ENCODE data around the gene KIAA1191. TPM values are rescaled to one million over a fixed set of nuclear protein-coding genes. Genes with fewer than 3 reads are reported as not detected.
"Not testable (repeated sequence)": the region's sequence is repeated elsewhere in the genome, so short reads cannot be mapped to it uniquely, and the experiment has no call there.

KIAA1191 gene, protein sequence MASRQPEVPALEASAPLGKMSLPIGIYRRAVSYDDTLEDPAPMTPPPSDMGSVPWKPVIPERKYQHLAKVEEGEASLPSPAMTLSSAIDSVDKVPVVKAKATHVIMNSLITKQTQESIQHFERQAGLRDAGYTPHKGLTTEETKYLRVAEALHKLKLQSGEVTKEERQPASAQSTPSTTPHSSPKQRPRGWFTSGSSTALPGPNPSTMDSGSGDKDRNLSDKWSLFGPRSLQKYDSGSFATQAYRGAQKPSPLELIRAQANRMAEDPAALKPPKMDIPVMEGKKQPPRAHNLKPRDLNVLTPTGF
- total RNA-seq = 71.6 and 101 TPM in 2 replicates

DNA sequence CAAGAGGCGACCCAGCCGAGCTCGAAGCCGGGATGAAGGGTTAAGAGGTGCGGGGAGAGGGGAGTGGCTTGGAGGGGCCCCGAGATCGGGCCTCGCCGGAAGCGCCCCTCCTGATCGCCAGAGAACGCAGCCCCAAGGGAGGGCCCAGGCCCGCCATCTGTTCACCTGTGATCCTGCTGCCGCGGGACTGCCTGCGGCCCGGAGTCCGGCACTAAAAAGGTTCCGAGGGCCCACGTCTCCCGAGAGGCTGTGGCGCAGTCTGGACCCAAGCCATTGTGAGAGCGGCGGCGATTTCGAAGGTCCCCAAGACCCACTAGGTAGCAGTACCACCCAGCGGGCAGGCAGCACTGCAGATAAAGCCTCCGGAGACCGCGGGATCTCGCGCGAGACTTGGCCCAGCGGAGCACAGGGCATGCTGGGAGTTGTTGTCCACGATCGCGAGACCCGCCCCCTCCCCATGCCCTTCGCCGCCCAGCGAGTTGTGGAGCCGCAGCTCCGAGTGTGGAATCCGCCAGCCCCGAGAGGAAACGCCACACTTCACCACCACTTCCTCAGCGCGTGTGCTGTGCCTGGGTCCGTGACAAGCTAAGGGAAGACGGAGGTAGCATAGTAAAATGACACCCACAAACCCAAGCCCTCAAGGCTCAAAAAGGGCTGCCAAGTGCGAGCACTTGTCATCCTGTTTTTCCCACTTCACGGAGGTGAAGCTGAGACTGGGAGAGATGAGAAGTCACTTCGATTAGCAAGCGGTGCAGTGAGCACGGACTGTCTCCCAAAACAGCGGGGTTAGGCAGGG, at the start of gene KIAA1191:
KIAA1191 (minus strand) TSS at position 328 of the 796 bp plus-strand sequence. CDS start 2,256 bp downstream, outside the sequence.
- peak; percentile 85 to 92 for DNase-seq (ENCODE audit: low read depth in 2 of 2)

DNA sequence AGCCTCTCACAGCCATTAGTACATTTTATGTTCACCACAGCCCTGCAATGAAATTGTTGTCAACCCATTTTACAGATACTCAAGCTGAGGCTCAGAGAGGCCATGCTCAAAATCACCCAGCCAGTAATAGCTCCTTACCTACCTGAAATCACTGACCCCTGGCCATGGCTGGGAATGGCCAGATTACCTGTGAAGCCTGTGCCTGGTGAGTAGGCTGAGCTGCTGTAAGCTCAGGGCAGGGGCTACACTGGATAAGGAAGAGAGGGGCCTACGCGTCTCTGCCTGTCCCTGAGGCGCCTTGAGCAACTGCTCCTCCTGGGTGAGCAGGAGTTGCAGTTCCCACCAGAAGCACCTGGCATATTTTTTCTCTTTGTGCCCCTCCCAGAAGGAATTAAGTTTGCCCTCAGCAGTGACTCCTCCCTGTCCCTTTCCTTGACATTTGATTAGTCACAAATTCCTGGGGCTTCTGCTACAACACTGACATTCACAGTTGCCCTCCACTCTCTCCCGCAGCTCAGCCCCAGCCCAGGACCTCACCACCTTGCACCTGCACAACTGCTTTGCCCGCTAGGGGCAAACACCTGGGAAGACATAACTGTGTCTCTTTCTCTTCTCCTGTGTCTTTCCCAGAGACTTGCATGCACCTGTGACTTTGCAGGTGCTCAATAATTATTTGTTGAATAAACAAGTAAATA, 49.1 kb upstream of the KIAA1191 start:
- no peak for DNase-seq (ENCODE audit: low read depth in 2 of 2)

DNA sequence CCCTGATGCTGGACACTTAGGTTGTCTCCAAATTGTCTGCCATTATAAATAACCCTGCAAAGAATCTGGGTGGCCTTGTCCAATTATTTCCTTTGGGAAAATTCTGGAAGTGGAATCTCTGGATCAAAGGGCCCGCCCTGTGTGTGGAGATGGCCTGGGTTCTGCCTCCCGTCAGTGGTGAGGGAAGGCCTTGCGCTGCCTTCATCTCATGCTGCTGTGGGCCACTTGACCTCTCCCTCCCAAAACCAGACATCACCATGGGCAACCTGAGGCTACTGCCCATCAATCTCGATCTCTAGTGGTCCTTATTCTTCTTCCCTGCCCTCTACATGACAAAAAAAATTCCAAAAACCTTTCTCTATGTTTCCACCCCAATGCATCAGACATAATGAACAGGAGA, 48.2 kb upstream of the KIAA1191 start:
- DNase-seq (ENCODE audit: low read depth in 2 of 2) = no peak

DNA sequence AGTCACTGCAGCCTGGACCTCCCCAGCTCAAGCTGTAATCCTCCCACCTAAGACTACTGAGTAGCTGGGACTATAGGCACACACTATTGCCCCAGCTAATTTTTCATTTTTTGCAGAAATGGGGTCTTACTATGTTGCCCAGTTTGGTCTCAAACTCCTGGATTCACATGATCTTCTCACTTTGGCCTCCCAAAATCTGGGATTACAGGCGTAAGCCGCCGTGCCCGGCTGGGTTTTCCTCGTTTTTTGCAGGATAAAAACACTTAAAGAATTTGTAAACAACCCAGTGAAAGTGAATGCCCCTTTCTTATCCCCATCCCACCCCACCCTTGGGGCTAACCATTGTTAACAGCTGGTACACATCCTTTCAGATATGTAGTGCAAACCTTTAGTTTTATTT, 47.0 kb upstream of the KIAA1191 start:
- no peak for DNase-seq (ENCODE audit: low read depth in 2 of 2)

DNA sequence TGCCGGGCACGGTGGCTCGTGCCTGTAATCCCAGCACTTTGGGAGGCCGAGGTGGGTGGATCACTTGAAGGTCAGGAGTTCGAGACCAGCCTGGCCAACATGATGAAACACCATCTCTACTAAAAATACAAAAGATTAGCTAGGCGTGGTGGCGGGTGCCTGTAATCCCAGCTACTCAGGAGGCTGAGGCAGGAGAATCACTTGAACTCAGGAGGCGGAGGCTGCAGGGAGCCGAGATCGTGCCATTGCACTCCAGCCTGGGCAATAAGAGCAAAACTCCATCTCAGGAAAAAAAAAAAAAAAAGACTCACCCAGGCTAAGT, 46.6 kb upstream of the KIAA1191 start:
- not testable (repeated sequence) for DNase-seq (ENCODE audit: low read depth in 2 of 2)

DNA sequence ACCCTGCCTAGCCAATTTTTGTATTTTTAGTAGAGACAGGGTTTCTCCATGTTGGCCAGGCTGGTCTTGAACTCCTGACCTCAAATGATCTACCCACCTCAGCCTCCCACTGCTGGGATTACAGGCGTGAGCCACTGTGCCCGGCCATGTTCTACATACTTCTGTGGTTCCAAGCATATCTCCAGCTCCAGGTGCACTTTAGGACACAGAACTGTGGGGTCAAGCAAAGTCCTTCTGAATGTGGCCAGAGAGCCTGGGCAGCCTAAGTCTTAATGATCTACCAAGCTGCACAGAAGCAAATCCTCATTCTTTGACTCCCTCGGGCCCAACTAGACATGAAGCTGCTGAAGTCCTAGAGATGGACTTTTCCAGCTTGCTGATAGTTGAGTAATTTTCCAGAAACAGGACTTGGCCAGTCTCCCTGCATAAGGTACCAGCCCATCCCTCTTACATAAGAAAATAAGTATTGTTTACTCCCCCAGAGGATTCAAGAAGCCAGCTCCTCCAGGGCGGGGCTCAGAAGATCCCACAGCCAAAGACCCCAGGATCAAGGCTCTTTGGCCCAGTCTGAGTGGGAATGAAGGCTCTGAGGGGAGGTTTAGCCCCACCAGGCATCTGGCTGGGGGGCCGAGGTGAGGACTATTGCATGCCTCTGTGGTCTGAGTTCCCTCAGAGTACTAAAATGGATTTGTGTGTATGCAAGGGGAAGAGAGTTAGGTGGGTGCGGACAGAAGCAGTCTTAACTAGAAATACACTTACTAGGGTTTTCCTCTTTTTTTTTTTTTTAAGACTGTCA, 46.1 kb upstream of the KIAA1191 start:
- DNase-seq (ENCODE audit: low read depth in 2 of 2) = no peak

DNA sequence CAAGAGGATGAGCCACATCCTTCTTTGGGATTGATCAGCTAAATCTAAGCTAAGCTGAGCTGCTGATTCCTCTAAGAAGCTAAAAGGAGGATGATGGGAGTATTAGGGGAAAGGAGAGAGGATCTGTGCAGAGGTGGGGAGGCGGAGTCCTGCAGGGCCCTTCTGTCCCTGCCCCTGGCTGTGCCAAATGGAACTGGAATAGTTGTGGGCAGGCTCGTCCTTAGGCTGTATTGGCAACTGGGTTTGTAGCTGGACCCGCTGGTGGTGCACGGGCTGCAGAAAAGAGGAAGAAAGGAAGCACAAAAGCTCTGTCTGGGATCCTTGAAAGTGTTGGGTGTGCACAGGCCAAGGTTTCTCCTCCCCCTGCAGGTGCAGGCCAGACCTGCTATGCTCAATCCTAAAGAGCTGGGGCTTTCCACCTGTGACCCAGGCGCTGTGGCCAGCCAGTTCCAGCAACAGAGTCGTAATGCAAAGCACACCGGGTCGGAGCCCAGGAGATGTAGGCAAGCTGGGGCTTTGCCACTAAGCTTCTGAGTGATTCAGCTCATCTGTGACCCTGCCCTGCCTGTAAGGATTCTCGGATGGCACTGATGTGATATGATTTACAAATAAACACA, 45.0 kb upstream of the KIAA1191 start:
- no peak for DNase-seq (ENCODE audit: low read depth in 2 of 2)

DNA sequence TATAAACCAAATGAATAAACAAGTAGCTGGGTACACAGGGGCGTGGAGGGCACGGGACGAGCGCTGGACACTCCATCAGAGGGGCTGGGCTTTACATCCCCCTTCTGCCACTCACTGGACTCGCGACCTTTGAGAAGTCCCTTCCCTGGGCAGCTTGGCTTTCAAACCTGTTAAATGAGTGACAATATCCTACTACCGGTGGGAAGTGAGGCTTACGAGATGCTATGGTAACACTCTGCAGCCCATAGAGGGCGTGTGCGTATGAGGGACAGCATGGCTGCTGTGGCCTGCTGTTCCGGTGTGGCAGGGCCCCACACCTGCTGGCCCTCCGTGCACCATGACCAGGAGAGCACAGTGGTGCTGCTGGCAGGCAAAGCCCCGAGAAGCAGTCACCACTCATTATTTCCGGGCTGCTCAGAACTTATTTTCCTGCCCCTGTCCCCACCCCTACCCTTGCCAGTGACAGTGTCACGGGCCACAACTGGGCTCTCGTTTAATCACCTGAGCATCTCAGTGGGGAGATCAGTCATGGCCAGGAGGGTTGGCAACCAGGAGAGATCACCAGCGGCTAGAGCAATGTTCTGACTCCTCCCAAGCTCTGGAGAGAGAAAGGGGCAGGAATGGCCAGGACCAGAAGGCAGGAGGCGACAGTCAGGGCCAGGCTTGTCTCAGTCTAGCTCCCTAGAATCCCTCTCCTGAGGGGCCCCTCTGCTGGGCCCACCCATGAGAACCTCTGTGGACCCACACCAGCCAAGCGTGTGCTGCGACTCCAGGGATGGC, 44.3 kb upstream of the KIAA1191 start:
- DNase-seq (ENCODE audit: low read depth in 2 of 2) = no peak

DNA sequence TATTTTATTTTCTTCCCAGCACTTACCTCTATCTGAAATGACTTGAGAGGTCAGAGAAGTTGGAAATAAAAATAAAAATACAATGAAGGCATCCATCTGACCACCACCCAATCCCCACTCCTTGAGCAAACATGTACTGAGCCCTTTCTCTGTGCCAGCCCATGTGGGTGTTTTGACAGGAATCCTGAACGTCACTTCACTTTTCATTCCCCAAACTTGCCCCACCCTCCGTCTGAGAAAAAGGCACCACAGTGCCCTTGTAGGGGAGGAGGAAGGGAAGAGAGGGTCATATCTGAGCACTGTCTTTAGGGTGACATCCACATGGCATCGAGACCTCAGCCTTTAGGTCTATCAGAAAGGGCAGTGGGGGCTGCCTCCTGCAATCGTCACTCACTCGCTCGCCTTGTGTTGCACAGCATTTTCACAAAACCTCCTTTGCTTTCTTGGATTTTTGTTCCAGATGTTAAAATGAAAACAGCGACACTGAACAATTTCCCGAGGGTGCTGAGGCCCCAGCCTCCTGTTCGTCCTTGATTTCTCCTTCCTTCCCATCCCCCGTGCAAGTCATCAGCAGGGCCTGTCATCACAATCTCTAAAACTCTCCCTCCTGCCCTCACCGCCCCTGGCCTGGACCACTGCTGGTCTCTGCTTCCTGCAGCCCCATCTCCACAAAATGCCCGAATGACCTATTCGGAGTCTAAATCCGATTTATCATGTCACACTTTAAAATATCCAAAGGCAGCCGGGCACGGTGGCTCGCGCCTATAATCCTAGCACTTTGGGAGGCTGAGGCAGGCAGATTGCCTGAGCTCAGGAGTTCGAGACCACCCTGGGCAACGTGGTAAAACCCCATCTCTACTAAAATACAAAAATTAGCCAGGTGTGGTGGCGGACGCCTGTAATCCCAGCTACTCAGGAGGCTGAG, 40.0 kb upstream of the KIAA1191 start:
- no peak for DNase-seq (ENCODE audit: low read depth in 2 of 2)

DNA sequence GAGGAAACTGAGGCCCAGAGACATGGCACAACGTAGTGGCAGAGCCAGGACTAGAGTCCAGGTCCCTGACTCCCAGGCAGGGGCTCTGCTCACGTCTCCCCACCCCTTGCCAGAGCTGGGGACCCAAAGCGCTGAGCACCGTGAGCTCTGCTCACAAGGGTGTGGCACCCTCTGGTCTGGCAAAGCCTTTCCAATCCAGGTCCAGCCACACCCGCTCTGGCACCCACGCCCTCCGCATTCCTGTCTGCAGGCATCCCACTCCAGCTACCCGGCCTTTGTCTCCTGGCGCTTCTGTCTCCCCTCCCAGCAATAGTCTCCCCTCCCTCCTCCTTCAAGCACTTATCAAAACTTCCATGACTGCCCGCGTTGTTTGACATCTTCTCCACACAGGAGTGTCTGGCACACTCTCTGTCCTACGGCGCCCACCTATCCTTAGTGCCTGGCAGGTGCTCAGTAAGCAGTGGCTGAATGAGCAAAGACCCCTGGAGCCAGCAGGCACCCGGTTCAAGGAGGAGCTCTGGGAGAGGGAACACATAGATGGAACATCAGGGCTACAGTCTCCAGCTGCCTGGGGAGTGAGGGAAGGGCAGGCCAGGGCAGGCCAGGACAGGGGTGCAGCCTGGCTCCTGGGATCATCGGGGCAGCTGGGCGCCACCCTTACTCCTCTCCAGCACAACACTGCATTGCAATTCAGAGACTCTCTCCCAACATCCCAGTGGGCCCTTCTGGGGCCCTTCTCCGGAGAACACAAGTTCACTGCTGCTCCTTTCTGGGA, 39.0 kb upstream of the KIAA1191 start:
- DNase-seq (ENCODE audit: low read depth in 2 of 2) = no peak

DNA sequence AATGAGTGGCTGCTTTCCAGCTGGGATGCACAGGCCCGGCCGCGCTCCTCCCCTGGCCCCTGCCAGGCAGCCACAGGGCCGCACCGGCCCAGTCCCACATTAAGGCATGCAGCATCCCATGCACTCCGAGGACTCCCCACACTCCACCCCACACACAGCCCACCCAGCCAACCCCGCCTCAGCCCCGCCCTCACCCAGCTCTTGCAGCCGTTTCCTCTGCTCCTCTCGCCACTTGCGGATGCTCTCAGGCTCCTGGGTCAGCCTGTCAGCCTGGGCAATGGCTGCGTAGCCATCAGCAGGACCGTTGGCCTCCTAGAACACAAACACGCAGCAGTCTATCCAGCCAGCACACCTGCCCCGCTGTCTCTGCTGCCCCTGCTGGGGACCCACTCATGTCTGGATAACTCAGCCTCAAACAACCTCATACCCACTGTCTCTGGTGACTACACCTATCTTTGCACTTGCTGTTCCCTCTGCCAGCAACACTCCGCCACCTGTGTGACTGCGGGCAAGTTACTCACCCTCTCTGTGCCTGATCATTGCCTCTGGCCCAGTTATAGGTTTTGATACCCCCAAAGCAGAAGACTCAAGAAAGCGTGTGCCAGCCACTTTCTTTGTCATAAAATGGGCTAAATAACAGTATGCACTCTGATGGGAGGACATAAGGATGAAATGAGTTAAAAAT, 36.3 kb upstream of the KIAA1191 start:
- no peak for DNase-seq (ENCODE audit: low read depth in 2 of 2)

DNA sequence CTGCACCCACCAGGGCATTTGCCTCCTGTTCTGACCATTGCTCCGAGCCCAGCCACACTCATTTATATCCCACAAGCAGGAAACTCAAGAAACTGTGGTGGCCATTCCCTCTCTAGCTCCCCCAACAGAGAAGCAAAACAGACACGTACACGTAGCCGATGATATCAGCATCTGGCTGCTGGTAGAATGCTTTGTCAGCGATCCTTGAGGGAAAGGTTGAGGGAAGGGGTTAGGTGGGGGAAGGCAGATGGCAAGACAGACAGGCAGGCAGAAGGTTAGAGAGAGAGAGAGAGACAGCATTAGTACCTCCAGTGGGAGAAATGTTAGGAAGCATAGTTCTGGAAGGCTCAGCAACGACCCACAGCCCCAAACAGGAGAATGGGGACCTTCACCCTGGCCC, 34.8 kb upstream of the KIAA1191 start:
- DNase-seq (ENCODE audit: low read depth in 2 of 2) = no peak

DNA sequence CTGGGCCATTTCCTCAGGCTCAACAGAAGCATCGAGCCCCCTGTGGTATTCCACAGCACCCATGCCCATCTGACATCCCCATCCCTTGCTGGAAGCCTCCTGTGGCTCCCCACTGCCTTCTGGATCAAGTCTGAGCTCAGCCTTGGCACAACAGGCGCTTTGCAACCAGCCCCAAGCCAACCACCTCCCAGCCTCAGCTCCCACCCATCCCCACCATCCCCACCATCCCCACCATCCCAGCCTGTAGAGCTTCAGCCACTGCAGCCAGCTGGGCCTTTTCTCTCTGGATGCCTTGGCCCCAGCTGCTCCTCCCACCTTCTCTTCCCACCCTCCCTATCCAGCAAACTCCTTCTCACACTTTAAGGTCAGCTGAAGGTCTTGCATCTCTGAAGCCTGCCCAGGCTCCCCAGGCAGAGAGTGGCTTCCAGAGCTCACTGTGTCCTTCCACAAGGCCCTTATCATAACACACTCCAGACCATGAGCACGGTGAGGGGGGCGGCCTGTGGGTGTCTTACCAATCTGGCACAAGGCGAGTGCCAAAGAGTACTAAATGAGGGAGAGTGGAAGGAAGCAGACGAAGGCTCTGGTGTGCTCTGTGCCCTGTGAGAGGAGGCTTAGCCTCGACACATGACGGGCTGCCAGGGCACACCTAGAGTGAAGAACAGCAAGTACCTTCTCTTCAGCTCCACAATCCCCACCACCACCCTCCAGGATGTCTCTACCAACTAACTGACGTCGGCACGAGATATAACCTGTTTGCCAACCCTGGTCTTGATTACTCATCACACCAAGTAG, 33.5 kb upstream of the KIAA1191 start:
- DNase-seq (ENCODE audit: low read depth in 2 of 2) = no peak

DNA sequence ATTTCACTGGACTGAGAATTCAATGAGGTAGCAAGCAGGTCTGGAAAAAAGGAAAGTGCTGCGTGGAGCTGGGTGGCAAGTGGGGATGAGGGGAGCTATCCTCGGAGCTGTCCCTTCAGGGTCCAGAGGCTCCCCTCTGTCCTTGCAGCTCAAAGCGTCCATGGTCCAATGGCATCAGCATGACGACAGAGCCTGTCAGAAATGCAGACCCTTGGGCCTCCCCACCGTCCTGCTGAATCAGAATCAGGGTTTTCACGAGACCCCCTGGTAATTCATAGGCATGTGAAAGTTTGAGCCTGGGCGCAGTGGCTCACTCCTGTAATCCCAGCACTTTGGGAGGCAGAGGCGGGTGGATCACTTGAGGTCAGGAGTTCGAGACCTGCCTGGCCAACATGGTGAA, 32.5 kb upstream of the KIAA1191 start:
- DNase-seq (ENCODE audit: low read depth in 2 of 2) = no peak

DNA sequence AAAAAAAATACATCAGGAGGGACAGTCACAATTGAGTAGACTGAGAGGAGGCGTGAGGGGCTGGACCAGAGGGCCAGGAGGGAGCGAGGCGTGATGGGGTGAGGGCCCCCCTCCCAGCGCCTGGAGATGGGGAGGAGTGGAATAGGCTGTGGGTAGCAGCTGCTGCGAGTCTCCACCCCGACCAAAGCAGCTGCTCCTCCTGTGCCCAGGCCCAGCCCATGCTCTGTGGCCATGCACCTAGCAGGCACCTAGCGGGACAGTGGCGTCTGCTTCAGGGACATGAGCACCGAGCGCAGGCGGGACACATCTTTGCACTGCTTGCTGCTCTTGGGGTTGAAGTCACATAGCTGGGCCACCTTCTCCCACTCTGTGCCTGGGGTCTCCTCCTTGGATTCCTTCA, 31.0 kb upstream of the KIAA1191 start:
- no peak for DNase-seq (ENCODE audit: low read depth in 2 of 2)

DNA sequence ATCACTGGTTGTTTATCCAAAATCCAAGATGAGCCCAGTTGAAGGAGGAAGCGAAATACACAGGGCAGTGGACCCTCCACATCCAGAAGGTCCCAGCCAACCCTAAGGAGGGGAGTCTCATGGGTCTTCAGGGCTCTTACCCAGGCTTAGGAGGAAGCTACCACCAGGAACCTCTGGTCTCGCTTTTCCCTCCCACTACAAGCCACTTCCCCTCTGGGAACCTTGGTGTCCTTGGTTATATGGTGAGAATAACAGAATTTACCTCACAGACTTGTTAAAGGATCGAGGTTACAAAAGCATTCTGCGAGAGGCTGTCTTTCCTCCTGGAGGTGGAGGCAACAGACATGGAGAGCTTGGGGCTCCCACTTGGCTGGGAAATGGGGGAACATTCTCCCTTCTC, 30.4 kb upstream of the KIAA1191 start:
- no peak for DNase-seq (ENCODE audit: low read depth in 2 of 2)

DNA sequence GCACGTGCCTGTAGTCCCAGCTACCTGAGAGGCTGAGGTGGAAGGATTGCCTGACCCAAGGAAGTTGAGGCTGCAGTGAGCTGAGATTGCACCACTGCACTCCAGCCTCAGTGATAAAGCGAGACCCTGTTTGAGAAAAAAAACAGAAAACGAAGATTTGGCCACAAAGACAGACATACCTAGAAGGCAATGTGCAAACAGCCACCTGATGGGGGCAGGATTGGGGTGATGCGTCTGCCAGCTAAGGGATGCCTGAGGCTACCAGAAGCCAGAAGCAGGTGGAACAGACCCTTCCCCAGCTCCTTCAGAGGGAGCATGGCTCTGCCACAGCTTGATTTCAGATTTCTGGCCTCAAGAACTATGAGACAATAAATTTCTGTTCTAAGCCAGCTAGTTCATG, 29.9 kb upstream of the KIAA1191 start:
- DNase-seq (ENCODE audit: low read depth in 2 of 2) = no peak
